Brain microvascular endothelial cell (primary cell): ENCODE data around the gene AGPAT2.

ENCODE experiments used
- DNase-seq: peaks from one replicate; pipeline ENCODE4 v3.0.0-alpha.2; 2020
- H3K27ac ChIP-seq: fragments of 250-450 bp; sonication (Bioruptor Pico); 2 replicates; pipeline ENCODE4 v1.5.1; 2020; ENCODE audit warnings: mild to moderate bottlenecking, moderate library complexity
- H3K27me3 ChIP-seq: fragments of 250-450 bp; sonication (Bioruptor Pico); replicated peaks from 2 replicates; pipeline ENCODE4 v1.5.1; 2020; ENCODE audit warnings: mild to moderate bottlenecking
- H3K36me3 ChIP-seq: fragments of 250-450 bp; sonication (Bioruptor Pico); replicated peaks from 2 replicates; pipeline ENCODE4 v1.5.1; 2020; ENCODE audit warnings: mild to moderate bottlenecking
- H3K4me3 ChIP-seq: 2 replicates; pipeline ENCODE4 v1.5.1; 2011; ENCODE audit warnings: low read depth, mild to moderate bottlenecking, control low read depth, low read length, moderate library complexity
- in situ Hi-C: cut with HindIII; loops from 2 replicates; pipeline ENCODE4 v1.10.0; 2017; ENCODE audit warnings: low sequenced_read_pairs, low pct_ligation_motif_present
- TF ChIP-seq, protein P1 (sequence below): IDR thresholded peaks from 2 replicates; pipeline ENCODE4 v1.5.1; 2011; ENCODE audit warnings: low read depth, mild to moderate bottlenecking, moderate library complexity, low read length, control low read depth, inconsistent platforms; ENCODE audit errors: missing control alignments

AGPAT2 gene

DNA sequence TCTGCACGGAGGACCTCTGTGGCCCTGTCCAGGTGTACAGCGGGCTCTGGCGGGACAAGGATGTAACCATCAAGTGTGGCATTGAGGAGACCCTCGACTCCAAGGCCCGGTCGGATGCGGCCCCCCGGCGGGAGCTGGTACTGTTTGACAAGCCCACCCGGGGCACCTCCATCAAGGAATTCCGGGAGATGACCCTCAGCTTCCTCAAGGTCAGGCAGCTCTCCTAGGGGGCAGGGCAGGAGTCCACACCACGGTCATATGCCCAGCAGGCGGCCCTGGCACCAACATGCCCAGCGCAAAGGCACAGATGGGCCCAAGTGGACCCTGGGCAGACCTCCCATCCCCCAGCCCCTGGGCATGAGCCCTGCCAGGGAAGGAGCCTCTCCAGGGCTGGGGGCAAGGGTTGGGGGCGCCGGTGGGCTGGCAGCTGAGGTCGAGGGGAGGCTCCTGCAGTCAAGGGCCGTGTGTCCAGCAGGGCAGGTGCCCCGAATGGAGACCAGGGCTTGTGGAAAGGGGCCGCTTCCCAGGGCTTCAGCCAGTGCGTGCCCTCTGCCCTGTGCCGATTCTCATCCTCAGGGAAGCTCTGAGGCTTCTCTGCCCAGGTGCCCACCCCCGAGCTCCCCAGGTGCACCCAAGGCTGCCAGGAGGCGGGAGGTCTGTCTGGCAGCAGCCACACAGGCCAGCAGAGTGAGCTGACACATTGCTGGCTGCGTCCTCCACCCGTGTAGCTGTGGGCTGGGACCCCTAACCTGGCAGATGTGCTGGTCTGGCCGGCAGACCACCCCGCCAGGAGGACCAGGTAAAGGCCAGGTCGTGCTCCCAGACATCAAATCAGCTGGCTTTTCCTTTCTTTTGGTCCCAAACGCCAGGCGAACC lies 35.1 kb upstream of the AGPAT2 start:
- no peak overlapping the region for H3K4me3 ChIP-seq
- no peaks in the 10 kb centered on the region for H3K27me3 ChIP-seq
- H3K36me3 ChIP-seq = peaks cover 42% of the 10 kb centered on the region
- in situ Hi-C loops = no loop called here
- no peak overlapping the region for H3K27ac ChIP-seq
- DNase-seq = no peak
- TF ChIP-seq, protein P1, sequence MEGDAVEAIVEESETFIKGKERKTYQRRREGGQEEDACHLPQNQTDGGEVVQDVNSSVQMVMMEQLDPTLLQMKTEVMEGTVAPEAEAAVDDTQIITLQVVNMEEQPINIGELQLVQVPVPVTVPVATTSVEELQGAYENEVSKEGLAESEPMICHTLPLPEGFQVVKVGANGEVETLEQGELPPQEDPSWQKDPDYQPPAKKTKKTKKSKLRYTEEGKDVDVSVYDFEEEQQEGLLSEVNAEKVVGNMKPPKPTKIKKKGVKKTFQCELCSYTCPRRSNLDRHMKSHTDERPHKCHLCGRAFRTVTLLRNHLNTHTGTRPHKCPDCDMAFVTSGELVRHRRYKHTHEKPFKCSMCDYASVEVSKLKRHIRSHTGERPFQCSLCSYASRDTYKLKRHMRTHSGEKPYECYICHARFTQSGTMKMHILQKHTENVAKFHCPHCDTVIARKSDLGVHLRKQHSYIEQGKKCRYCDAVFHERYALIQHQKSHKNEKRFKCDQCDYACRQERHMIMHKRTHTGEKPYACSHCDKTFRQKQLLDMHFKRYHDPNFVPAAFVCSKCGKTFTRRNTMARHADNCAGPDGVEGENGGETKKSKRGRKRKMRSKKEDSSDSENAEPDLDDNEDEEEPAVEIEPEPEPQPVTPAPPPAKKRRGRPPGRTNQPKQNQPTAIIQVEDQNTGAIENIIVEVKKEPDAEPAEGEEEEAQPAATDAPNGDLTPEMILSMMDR = no peak

- peak; percentile 78 for DNase-seq
These were observed 34.3 kb upstream of the AGPAT2 start for GRCh38 chr9:136721339-136722092.

GRCh38 chr9:136720898-136721338 lies 33.7 kb upstream of the AGPAT2 start:
- in situ Hi-C loops = no loop called here
- H3K27me3 ChIP-seq = no peaks in the 10 kb centered on the region
- H3K36me3 ChIP-seq = peaks cover 33% of the 10 kb centered on the region
- TF ChIP-seq, protein P1 = no peak
- DNase-seq = no peak
- no peak overlapping the region for H3K4me3 ChIP-seq
- peak overlapping the region; percentile 6 for H3K27ac ChIP-seq

More at GRCh38 chr9:136721339-136722092, 34.3 kb upstream of the AGPAT2 start:
- in situ Hi-C loops = no loop called here
- no peak overlapping the region for H3K4me3 ChIP-seq
- H3K36me3 ChIP-seq = peaks cover 39% of the 10 kb centered on the region
- no peak overlapping the region for H3K27ac ChIP-seq
- H3K27me3 ChIP-seq = no peaks in the 10 kb centered on the region
- TF ChIP-seq, protein P1 = no peak

GRCh38 chr9:136720251-136720897 lies 33.1 kb upstream of the AGPAT2 start:
- no peak overlapping the region for H3K4me3 ChIP-seq
- H3K27ac ChIP-seq = no peak overlapping the region
- no peaks in the 10 kb centered on the region for H3K27me3 ChIP-seq
- DNase-seq = no peak
- in situ Hi-C loops = no loop called here
- TF ChIP-seq, protein P1 = no peak
- peaks cover 28% of the 10 kb centered on the region for H3K36me3 ChIP-seq

DNA sequence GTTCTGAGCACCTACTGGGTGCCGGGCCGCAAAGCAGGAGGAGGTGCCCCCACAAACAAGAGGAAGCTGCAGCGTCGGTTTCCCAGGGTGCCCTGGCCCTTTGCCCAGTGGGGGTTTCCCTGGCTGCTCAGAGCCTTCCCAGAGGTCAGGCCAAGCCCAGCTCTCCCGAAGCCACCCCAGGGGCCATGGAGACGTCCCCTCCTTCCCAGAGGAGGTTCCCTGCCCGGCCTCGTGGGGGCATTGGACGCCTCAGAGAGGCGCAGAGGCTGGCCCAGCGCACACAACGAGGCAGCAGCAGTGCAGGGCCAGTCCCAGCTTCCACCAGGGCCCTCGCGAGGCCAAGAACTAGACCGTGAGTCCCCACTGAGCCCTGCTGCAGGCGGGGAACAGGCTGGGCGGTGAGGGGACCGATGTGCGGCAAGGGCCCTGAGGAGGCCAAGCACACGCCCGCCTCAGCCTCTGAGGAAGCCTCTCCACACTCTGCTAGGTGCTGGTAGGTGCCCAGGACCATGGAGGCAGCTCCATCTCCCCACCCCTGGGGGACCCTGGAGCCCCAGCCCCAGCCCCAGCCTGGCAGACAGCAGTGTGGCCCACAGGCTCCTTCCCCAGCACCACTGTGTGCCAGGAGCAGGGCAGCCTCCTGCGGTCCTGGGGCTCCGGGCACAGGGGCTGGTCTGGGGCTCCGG lies 32.1 kb upstream of the AGPAT2 start:
- in situ Hi-C loops = no loop called here
- no peak for DNase-seq
- no peaks in the 10 kb centered on the region for H3K27me3 ChIP-seq
- TF ChIP-seq, protein P1 = peak; percentile 8
- no peak overlapping the region for H3K27ac ChIP-seq
- peaks cover 20% of the 10 kb centered on the region for H3K36me3 ChIP-seq
- no peak overlapping the region for H3K4me3 ChIP-seq
